HG02981 (cell line): ENCODE data around the gene SEMA3C.

ENCODE experiments used
- ATAC-seq: cut with Tn5 transposase; IDR thresholded peaks from one replicate; pipeline ENCODE4 v1.9.1; 2021; ENCODE audit warnings: mild to moderate bottlenecking, moderate library complexity; ENCODE audit not compliant: unreplicated experiment

Gene SEMA3C

DNA sequence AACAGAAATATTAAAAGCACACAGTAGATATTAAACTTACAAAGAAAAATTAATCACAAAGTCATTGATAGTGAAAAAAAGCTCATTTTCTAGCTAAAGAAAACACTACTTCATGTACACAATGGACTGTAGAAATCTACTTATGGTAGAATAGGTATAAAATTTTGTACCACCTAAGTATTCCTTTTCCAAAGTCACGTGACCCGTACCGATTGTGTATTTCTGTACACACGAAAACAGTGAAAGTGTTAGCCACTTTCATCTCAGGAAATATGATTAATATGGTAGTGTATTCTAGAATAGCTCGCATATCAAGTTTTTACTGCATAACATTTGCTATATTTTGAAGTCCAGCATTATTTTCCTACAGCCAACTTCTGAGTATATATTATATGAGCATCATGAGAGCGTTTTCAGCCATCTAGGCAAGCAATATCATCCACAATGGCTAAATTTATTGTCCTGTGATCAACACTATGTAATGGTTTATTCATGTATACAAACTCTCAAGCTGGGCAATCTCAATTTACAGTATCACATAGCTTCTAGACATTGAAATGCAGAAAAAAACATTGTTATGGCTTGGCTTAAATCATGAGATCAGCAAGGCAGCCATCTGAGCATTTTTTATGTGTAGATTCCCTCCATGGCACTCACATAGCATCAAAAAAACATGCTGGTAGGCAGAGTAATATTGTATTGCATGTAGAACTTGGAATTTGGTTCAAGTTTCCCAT is 165.7 kb downstream of the SEMA3C start:
- no peak for ATAC-seq

DNA sequence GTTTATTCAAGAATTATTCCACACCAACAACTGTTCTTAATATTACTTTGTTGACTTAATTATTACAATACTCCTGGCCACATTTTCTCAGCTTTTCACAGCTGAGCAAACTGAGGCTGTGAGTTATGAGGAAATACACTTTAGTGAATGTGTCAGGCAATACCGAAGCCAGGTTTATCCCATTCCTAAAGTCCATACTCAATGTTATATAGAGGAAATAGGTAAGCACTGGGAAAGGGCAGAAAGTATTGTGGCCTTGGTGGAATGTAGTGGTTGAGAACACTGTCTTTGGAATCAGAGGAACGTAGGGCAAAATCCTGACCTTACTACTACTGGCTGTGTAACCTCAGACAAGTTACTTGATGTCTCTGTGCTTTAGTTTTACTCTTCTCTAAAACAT is 169.6 kb downstream of the SEMA3C start:
- ATAC-seq = no peak

DNA sequence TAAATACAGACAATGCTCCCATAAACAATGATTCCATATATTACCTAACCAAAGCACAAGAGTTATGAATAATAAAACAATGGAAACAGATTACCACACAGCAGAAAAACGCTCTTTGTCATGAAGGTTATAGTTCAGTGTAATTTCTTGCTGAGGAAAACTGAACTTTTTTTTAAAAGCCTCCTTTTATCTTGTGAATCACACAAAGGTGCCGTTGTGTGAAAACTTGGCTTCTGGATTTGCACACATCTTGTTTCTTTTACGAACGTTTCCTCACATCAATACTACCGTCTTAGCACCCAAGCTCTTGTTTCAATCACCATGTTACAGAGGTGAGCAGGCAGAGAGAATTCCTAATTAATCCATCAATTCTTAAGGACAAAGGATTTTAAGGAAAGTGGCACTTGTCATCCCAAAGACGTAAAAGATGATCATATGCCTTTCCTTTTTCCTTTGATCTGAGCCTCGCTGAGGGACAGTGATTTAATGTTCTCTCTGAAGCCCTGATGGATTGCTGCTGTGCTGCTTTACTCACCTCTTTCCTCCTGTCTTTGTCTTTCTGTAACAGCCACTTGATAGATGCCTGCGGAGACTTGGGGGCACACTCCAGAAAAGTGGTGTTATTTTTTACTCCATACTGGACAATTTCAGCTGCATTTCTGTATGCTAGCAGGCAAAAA is 170.3 kb downstream of the SEMA3C start:
- ATAC-seq = no peak

DNA sequence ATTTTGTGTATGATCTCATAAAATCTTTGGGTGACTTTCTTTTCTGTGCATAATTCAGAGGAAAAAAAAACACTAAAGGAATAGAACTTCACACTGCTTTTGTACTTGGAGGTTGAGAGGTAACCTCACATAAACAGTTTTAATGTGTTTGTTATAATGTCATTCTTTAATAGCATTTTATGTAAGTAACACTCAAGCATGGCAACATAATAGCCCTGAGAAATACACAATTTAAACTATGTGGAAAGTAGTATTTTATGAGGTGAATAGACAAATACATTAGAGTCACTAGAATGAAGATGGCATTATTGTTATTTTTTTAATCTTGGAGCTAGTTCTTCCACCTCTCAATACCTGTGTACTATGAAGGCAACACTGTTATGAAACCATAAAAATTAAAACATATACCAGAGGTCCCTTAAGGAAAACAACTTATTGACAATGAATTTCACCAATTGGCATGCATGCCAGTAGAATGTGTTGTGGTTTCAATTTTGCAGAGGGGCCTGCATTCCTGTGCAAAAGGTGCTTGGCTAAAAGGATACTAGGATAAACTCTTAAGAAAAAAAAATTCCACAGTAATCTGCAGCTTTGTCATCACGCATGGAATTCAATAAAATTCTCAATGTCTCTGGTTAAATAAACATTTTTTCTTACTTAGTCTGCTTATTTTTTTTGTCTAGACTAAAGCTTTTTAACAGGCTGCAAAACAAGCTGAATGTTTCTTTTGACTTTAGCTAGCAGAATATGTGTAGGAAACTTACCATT is 177.9 kb downstream of the SEMA3C start:
- ATAC-seq = no peak

DNA sequence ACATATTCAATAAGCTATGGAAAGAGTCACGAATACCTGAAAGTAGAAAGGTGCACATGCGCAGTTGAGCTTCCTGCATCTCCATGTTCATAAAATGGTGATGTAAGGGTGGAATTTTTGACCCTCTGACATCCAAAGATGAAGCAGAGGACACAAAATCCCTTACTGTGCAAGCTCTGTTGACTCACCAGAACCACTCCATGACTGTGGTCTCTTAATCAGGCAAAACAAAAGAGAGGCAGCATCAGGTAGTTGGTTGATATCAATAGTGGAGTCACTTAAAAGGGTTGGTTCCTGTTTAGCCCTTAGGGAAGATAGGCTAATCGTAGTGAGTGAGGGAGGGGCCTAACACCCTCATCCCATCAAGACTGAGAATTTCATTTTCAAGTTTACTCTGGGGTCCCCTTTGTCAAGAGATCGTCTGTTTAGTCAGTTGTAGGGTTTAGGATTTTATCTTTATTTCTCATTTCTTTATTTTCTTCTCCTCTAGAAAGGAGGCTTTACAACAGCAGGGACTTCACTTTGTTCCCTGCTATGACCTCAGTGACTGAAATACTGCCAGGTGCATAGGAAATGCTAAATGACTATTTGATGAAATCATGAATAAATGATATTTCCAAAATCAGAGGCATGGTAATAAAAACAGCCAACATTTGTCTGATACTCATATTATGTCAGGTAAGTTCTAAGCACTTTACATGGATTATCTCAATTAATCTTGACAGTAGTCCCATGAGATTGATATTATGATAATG is 182.3 kb downstream of the SEMA3C start:
- no peak for ATAC-seq

DNA sequence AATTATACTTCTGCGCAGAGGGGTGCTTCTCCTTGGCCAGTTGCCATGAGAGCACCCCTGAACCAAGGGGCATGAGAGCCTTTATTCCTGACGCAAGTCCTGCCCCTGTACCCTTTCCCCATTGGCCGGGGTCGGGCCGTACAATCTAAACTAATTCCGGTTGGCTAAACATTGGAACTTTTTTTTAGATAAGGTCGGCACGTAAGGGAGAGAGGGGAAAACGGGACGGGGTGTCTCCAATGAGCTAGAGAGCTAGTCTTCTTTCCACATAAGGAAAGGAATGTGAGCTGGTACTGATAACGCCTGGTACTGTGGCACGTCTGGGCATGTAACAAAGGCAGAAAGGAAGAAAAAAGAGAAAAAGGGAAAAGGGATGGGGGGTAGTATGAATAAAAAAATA is 183.5 kb downstream of the SEMA3C start:
- no peak for ATAC-seq

DNA sequence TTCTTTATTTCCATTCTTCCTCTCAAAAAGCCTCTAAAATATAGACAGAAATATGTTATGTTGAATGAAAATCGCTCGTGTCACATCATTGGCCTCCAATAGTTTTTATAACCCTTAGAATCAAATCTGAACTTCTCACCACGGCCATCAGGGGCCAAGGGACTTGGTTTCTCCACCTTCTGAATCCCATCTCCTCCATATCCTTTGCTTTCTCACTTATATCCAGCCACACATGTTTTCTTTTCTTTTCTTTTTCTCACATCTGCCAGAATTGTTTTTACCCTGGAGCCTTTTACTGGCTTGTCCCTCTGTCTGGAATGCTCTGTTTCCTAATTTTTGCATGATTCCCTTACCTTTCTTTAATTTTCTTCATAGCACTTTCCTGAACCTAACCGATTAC is 184.8 kb downstream of the SEMA3C start:
- no peak for ATAC-seq

DNA sequence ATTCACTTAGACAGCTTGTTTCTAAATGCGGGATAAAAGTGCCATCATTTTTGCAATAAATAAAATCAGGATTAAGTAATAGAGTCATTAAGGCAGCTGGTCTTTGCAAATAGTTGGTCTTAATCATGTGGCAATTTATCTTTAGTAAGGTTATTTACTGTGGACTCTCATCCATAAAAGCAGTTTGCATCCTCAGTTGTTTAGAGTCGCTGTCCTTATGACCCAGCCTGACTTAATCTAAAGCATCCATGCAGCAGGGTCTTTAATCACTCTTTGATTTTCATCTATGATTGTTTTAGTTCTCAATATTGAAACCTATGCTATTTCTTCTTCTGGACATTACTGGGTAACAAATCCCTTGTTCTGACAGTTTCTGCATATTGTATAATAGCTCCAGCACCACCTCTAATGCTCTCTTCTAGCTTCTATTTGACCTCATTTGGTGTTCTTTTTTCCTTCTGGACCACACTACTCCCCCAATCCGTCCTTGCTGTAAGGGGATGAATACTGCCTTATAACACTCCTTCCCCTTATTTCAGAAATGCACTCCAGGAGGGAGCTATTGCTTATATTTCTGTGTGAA is 185.4 kb downstream of the SEMA3C start:
- no peak for ATAC-seq

DNA sequence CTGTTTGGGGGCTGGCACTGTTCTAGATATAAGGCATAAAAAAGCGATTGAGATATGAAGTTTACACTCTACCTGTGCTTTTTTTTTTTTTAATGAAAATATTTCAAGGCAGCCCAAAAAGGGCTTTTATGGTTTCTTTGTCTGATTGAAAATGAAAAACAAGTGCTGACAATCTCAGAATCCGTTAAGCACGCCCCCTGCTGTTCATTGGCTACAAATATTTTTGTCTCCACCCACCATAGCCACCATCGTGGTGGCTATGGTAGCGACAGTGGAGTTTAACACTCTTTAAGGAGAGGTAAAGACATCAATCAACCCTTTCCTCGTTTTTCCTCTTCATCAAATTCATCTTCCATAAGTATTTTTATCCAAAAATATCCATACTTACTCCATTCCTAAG is 186.2 kb downstream of the SEMA3C start:
- ATAC-seq = no peak

DNA sequence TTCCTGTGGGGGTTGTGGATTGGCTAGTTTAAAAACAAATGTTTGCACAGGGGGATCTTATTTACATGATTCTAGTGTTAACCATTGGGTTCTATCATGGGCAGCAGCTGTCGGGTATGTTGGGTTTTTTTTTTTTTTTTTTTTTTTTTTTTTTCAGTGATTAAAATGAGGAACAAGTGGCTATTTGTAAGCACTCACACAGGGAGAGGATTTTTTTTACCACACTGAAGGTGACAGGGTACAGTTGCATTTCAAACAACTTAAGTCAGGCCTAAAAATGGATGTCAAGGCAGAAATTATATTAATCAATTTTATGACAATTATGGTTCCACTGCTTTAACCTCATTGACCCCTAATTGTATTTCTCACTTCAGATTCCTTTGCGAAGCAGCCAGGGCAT is 187.6 kb downstream of the SEMA3C start:
- no peak for ATAC-seq

DNA sequence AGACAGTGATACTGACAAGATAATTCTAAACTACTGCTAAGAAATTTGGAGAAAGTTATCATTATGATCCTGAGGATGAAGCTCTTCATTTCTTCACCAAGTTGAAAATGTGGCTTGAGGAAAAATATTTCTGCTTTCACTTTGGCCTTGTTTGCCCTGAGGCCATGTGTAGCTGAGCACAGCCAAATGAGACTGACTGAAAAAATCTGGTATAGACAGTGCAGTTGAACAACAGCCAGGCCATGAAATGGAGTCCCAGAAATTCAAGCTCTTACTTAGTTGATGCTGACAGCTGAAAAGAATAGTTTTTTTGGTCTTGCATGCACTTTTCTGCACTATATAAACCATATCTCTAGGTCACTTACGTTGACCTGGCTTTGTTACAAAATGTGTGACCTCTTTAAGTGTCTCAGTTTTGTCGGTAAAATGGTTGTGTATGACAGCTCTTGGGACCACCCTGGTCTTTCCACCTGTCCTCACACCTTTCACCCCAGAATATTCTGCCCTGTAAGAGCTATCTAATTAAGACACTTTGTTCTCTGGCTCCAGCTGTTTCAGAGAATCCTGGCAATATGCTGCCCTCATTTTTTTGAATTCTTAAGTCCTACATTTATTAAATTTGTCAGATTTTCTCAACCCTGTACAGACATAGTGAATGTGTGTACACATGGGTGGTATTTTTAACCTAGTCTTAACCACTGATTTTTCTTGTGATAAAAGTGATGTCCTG is 189.1 kb downstream of the SEMA3C start:
- ATAC-seq = no peak

DNA sequence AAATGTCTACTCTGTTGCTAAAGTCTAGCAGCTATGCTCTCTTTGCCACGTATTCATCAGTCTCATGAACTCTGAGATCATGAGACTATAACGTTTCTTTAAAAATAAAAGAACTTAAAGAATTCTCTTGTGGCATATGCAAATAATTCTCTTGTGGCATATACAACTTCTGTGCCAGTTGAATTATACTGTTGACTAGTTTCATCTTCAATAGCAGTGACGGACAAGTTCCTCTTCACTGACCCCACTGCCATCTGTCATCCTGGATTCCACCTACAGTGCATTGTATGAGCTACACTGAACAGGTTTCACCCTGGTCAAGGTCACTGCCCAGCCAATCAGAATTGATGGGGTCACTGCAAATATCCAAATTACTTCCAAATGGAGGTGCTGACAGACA is 192.2 kb downstream of the SEMA3C start:
- ATAC-seq = no peak

DNA sequence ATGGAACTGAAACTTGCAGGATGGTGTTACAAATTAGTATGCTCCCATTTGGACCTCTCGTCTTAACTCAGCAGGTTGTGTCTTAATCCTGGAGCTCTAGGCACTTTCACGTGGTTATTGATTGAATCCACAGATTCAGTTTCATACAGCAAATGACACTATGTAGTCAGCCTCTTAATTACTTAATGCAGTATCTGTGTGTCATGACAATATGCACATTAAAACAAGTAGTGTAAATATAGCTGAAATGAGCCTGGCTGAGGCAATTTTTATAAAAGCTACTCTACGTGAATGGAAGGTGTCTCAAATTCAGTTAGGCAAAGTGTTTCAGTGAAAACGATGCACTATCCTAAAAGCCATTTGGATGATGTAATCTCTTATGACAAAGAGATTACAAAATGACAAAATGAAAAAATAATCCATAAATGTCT is 193.7 kb downstream of the SEMA3C start:
- no peak for ATAC-seq

DNA sequence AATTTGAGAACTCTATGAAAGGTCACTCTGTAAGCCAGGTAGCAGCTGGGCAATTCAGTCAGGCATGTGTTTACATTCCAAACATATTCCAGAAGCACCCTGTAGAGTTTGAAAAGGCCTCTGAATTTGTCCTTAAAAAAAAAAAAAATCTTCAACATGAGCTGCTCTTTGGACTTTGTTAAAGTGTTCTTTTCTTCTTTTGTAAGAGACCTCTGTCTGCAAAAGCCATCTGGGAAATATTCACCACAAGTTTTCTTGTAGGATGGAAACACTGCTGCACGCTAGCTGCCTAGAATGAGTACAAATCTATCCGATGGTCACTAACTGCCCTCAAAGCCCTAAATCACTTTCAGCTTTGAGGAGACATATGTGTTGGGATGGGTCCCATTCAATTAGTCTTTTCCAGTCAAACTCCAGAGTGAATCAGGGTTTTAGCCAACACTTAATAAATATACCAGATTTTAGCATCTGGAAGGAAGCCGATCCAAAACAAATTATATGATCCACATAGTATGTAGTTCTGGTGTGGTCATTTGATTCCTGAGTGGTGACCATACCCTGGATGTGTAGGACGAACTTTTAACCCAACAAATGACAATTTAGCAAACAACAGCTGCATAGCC is 194.5 kb downstream of the SEMA3C start:
- ATAC-seq = no peak

DNA sequence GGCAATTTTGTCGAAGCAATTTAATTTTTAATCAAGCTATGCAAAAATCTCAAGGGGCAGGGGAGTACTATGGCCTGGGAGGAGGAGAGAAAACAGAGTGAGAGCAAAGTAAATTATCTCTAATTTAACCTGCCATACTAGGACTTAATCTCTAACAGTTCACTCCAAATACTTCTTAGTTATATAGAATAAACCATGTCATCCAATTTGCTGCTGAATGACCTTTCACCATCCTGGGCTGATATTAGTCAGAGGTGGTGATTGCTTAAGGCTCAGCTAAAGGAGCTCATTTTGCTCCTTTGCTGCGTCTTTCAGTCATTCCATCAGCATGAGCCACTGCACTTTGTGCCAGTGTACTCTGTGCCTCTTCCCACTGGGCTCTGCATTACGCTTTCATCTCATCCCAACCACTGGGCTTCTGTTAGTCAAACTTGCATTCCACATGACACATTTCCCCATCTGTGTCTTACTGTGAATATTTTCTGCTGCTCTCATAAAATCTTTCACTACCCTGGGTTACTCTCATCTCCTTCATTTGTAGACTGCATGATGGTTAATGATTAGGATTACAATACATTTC is 196.1 kb downstream of the SEMA3C start:
- ATAC-seq = no peak

DNA sequence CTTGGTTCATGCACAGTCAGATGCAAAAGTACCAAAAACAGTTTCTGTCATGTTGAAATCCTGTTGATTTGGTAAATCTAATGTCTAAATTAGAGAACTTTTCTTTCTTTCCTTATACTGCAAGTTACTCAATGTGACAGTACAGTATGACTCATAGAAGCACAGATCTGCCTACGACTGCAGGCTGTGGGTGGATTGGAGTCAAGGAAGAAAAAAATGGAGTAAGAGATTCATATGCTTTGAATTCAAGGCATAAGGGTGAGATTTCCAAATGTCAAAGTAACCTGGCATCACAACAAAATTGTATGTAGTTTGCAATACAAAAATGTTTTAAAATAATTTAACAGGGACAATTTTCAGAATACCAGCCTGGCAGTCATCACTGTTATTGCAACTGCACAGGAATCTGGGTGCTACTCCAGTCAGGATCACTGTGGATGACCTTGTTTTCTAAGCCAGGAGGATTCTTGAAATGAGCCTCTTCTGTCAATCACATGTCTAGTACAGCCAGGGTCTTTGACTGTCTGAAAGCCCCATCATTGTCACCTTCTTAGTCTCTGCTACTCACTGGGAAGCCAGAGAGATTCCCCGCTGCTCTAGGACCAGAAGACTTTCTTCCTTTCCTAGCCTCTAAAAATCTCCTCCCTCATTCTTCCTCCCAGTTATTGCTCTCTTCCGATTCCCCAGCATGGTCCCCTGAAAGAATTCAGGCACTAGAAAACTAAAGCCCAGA is 196.8 kb downstream of the SEMA3C start:
- no peak for ATAC-seq

DNA sequence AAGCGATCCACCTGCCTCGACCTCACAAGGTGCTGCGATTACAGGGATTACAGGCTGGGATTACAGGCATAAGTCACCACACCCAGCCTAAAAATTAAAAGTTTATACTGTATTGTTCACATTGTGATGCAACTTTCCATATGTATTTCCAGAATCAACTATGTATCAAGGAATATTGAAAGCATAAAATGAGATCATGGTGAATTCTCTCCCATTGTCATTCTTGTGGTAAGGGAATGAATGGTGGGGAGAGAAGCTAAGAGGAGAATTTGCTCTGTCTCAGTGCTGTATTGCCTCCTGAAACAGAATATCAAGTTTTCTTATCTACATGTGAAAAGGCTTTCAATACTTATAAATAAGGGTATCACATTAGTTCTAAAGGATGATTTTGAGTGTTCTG is 198.7 kb downstream of the SEMA3C start:
- ATAC-seq = no peak

DNA sequence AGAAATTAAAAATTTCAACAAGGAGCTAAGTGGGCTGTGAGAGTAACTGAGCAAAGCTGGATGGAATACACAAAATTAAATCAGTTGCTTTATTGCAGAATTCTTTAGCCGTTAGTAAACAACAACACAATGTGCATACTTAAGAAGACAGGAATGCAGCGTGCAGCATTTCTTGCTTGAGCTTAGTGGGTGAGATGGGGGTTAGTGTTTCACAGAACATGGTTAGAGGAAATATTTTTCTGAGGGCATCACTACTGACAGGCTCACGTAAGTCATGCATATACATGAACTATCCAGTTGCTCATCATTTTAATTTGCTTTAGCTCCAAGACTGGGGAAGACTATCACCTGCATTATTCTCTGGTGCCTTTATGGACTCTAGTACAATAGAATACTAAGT is 199.6 kb downstream of the SEMA3C start:
- no peak for ATAC-seq

DNA sequence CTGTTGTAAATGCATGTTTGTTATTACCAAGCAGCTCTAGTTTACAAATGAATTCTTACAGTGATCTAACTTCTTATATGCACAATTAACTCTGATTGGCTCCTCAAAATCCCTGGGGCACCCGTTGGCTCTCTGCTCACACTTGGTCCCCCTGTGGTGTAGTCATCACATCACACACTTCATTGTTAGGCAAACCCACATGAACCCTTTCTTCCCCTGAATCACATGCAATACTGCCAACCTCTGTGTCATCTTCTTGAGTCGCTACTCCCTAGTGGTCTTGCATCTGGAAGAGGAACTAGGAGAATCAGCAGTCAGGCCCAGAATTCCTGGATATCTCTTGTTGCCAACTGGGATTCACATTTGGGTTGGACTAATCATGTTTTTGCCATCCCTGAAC is 207.3 kb downstream of the SEMA3C start:
- no peak for ATAC-seq
